ENCODE measurements around the gene TFCP2.

GRCh38 chr12:51190820-51191219 is 17.9 kb upstream of the TFCP2 start:
- no peak for TF ChIP-seq CTCF (IDR thresholded peaks at IDR 0.05)
- TF ChIP-seq POLR2A (IDR thresholded peaks at IDR 0.05), result no peak
- TF ChIP-seq POLR2AphosphoS5 (IDR thresholded peaks at IDR 0.05), result no peak

Data from transverse colon (tissue), 4 donors.